ENCODE measurements around the gene CHPF. TPM values are rescaled to one million over a fixed set of nuclear protein-coding genes. Genes with fewer than 3 reads are reported as not detected.

The CHPF gene
- total RNA-seq, 1 experiment from 2014 or later, result 81.2 TPM

DNA sequence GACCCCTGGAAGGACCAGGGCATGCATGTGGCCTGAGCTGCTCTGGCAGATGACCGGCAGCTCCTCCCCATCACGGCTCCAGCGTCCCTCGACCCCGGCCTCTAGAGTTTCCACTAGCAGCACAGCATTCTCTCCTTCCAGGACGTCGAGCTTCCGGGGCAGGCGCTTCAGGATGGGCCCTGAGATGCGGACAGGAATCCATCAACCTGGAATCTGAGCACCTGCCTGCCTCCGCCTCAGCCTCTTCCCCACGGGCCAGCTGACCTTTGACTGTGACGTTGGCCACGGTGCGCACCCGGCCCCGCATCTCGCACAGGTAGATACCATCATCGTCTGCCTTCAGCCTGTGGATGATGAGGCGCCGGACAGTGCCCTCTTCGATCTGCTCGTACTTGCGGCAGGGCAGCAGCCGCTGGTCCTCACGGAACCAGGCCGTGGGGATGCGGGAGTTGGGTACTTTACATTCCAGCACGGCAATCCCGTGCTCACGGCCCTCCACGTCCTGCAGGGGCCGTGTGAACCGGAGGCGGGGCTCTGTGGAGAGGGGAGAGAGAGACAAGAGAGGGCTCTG is 24.3 kb upstream of the CHPF start:
- Mint-ChIP-seq H3K4me1 (ENCODE audit: insufficient read depth, unreplicated experiment) (peaks cover 7% of the 10 kb centered on the region), H3K27ac (ENCODE audit: low read depth, unreplicated experiment) (no peak overlapping the region)
- CTCF ChIA-PET, result interaction anchor here (0.6 to 2.1 kb wide), 2 partner anchors 8 to 32 kb away, joined by 3 to 15 read pairs; no protein-coding TSS in a partner anchor

DNA sequence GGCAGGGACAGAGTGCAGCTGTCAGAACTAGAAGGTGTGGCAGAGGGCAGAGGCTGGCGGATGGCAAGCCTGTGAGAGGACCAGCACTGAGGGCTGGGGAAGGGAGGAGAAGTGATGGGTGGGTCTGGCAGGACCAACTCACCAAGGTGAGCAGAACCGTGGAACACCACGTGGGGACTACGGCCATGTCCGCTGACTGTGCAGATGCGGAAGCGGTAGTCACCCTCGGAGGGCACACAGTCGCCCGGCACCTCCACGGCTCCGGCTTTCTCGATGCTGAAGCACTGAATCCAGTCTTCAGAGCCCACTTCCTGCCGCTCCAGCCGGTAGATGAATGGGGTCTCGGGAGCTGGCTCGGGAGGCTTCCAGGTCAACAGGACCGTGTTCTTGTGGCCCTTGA is 23.5 kb upstream of the CHPF start:
- Mint-ChIP-seq H3K4me3 (ENCODE audit: unreplicated experiment) (no peak overlapping the region), H3K36me3 (ENCODE audit: insufficient read depth, unreplicated experiment) (peaks cover 20% of the 10 kb centered on the region), H3K27me3 (ENCODE audit: insufficient read depth, unreplicated experiment) (no peaks in the 10 kb centered on the region), H3K27ac (ENCODE audit: low read depth, unreplicated experiment) (no peak overlapping the region), H3K4me1 (ENCODE audit: insufficient read depth, unreplicated experiment) (peaks cover 7% of the 10 kb centered on the region), H3K9me3 (ENCODE audit: unreplicated experiment) (no peaks in the 10 kb centered on the region)
- TF ChIP-seq, protein P1, sequence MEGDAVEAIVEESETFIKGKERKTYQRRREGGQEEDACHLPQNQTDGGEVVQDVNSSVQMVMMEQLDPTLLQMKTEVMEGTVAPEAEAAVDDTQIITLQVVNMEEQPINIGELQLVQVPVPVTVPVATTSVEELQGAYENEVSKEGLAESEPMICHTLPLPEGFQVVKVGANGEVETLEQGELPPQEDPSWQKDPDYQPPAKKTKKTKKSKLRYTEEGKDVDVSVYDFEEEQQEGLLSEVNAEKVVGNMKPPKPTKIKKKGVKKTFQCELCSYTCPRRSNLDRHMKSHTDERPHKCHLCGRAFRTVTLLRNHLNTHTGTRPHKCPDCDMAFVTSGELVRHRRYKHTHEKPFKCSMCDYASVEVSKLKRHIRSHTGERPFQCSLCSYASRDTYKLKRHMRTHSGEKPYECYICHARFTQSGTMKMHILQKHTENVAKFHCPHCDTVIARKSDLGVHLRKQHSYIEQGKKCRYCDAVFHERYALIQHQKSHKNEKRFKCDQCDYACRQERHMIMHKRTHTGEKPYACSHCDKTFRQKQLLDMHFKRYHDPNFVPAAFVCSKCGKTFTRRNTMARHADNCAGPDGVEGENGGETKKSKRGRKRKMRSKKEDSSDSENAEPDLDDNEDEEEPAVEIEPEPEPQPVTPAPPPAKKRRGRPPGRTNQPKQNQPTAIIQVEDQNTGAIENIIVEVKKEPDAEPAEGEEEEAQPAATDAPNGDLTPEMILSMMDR (IDR thresholded peaks at IDR 0.05; ENCODE audit: unreplicated experiment), result no peak
- intact Hi-C loops (cut with micrococcal nuclease), result no loop called here
- CTCF ChIA-PET, result interaction anchor here (0.8 kb wide), 1 partner anchor 104 kb away, joined by 3 read pairs; no protein-coding TSS in a partner anchor
- no TSS peak for BruUV-seq (replicated peaks)
- DNase-seq (ENCODE audit: unreplicated experiment), result no peak
- POLR2A ChIA-PET, result interaction anchor here (1.1 kb wide), 1 partner anchor 10 kb away, joined by 4 read pairs; no protein-coding TSS in a partner anchor

More for the DNA sequence above, 24.3 kb upstream of the CHPF start:
- no TSS peak for BruUV-seq (replicated peaks)
- POLR2A ChIA-PET, result interaction anchor here (1.1 to 1.3 kb wide), 2 partner anchors 9 to 15 kb away, joined by 3 to 4 read pairs; no protein-coding TSS in a partner anchor
- H3K4me3 Mint-ChIP-seq (ENCODE audit: unreplicated experiment), result no peak overlapping the region
- intact Hi-C loops (cut with micrococcal nuclease), result no loop called here
- TF ChIP-seq, protein P1 (IDR thresholded peaks at IDR 0.05; ENCODE audit: unreplicated experiment), result no peak
- no peak for DNase-seq (ENCODE audit: unreplicated experiment)
- H3K9me3 Mint-ChIP-seq (ENCODE audit: unreplicated experiment), result no peaks in the 10 kb centered on the region
- H3K36me3 Mint-ChIP-seq (ENCODE audit: insufficient read depth, unreplicated experiment), result peaks cover 19% of the 10 kb centered on the region
- no peaks in the 10 kb centered on the region for H3K27me3 Mint-ChIP-seq (ENCODE audit: insufficient read depth, unreplicated experiment)

DNA sequence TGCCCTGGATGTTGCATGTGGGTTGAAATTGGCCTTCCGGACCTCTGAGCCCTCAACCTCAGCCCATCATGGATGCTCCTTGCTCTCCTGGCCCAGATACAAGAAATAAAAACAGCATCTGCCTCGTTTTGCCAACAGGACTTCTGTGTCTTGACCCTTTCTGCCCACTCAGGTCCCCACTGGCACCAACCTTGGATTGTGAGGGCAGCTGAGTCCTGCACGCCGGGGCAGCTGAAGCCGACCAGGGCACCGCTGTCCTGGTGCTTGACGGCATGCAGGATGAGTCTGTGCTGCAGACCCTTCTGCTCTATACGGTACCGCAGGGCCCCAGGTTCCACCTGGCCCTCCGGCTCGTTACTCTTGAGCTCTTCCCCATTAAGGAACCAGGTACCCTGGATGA is 23.0 kb upstream of the CHPF start:
- intact Hi-C loops (cut with micrococcal nuclease), result no loop called here
- TF ChIP-seq, protein P1 (IDR thresholded peaks at IDR 0.05; ENCODE audit: unreplicated experiment), result no peak
- no TSS peak for BruUV-seq (replicated peaks)
- peaks cover 18% of the 10 kb centered on the region for H3K36me3 Mint-ChIP-seq (ENCODE audit: insufficient read depth, unreplicated experiment)
- H3K4me3 Mint-ChIP-seq (ENCODE audit: unreplicated experiment), result no peak overlapping the region
- no peak for DNase-seq (ENCODE audit: unreplicated experiment)
- H3K27ac Mint-ChIP-seq (ENCODE audit: low read depth, unreplicated experiment), result no peak overlapping the region
- ChIA-PET CTCF (interaction anchor here (0.6 to 0.8 kb wide), 2 partner anchors 103 to 362 kb away, joined by 3 to 5 read pairs; no protein-coding TSS in a partner anchor), POLR2A (no interaction called here)
- no peaks in the 10 kb centered on the region for H3K27me3 Mint-ChIP-seq (ENCODE audit: insufficient read depth, unreplicated experiment)
- H3K9me3 Mint-ChIP-seq (ENCODE audit: unreplicated experiment), result no peaks in the 10 kb centered on the region
- peaks cover 2% of the 10 kb centered on the region for H3K4me1 Mint-ChIP-seq (ENCODE audit: insufficient read depth, unreplicated experiment)

DNA sequence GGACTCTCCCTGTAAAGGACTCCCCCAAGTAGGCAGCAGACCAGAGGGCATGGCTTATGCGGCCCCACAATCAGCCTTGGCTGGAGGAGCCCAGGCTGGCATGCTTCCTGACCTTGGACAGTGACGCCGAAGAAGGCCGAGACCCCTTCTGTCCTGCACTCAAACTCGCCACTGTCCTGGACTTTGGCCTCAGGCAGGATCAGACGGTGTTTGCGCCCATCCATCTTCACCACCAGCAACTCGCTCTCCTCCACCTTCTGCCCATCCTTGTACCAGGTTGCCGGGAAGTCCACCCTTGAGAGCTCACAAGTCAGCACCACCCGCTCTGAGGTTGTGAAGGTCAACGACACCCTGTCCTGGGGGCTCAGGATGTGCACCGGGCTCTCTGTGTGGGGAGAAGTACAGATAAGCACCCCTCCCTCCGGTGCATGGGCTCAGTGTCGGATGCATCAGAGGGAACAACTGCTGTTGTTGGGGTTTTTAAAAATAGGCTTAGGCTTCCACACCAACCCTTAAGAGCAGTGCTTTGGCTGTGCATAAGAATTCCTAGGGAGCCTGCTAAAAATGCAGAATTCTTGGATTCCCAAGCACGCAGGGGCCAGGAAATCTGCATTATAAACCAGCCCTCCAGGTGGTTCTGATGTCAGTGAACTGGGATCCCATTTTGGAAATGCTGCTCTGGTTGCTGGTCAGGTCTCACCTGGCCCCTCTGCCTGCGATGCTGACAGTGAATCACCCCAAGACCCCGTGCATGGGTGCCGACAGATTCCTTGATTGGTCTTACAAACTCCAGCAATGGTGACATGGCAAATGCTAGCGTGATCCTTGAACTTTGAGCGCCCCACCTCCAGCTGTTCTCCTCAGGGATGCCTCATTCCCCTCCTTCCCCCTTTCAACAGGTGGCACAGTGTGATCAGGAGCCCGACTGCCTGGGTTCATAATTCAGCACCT is 21.8 kb upstream of the CHPF start:
- intact Hi-C loops (cut with micrococcal nuclease), result no loop called here
- H3K36me3 Mint-ChIP-seq (ENCODE audit: insufficient read depth, unreplicated experiment), result peaks cover 17% of the 10 kb centered on the region
- BruUV-seq (replicated peaks), result no TSS peak
- H3K4me1 Mint-ChIP-seq (ENCODE audit: insufficient read depth, unreplicated experiment), result no peaks in the 10 kb centered on the region
- H3K4me3 Mint-ChIP-seq (ENCODE audit: unreplicated experiment), result no peak overlapping the region
- ChIA-PET POLR2A (no interaction called here), CTCF (interaction anchor here (1.0 kb wide), 1 partner anchor 22 kb away, joined by 3 read pairs; the partner anchor contains the start of genes CHPF and TMEM198)
- DNase-seq (ENCODE audit: unreplicated experiment), result no peak
- H3K27me3 Mint-ChIP-seq (ENCODE audit: insufficient read depth, unreplicated experiment), result no peaks in the 10 kb centered on the region
- no peak overlapping the region for H3K27ac Mint-ChIP-seq (ENCODE audit: low read depth, unreplicated experiment)
- H3K9me3 Mint-ChIP-seq (ENCODE audit: unreplicated experiment), result no peaks in the 10 kb centered on the region
- TF ChIP-seq, protein P1 (IDR thresholded peaks at IDR 0.05; ENCODE audit: unreplicated experiment), result no peak
